Cerebellar cortex (tissue), 1 donor: Measurements from ENCODE around the gene RASGRP2.

Experiments used
- DNase-seq: peaks from one replicate; pipeline ENCODE4 v3.0.0-alpha.2; 2015; ENCODE audit warnings: low spot score

RASGRP2 gene

DNA sequence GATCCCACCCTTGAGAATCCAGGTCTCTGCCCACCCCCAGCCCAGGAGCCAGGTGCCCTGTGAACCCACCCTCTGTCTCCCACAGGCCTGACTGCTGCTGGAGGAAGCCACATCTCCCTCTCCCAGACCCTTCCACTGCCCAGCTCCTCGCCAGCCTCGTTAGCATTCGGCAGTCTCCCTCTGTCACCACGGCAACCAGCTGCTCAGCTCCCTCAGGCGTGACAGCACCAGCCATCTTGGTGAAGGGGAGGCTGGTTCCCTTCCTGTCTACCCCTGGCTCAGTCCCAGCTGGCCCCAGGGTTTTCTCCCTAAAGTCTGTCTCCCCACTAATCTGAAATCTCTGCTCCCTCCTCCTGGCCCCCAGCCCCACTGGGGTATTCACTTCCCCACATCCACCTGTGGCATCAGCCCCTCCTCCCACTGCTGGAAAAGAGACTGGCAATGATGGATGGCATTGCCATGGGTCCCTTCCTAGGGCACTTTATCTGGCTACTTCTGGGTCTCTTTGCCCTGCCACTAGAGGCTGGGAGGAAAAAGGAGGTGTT lies 49.0 kb downstream of the RASGRP2 start:
- no peak for DNase-seq

GRCh38 chr11:64694026-64694755 lies 49.8 kb downstream of the RASGRP2 start:
- DNase-seq = no peak

DNA sequence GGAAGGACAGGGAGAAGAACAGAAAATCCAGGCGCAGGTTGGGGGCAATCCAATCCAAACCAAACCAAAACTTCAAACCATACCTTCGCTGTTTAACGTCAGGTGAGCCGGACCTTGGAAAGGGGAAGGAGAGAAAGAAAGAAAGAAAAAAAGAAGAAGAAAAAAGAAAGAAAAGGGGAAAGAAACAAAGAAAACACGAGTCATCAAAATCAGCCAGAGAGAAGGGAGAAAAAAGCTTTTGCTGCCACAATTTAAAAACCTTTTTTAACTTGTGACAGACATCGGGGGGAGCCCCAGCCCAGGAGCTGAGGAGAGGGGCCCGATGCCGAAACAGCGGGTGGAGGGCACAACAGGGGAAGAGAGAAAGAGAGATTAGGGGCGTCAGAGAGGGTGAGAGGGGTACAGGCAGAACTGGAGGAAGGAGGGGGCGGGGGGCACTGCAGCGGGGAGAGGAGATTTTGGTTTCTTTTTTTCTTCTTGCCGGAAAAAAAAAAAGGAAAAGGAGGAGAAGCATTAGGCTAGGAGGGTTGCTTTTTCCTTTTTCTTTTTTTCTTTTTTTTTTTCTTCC lies 51.1 kb downstream of the RASGRP2 start:
- DNase-seq = no peak

- no peak for DNase-seq
Measured at GRCh38 chr11:64691543-64691942, 52.4 kb downstream of the RASGRP2 start.

GRCh38 chr11:64690235-64690634 lies 53.7 kb downstream of the RASGRP2 start:
- no peak for DNase-seq

DNA sequence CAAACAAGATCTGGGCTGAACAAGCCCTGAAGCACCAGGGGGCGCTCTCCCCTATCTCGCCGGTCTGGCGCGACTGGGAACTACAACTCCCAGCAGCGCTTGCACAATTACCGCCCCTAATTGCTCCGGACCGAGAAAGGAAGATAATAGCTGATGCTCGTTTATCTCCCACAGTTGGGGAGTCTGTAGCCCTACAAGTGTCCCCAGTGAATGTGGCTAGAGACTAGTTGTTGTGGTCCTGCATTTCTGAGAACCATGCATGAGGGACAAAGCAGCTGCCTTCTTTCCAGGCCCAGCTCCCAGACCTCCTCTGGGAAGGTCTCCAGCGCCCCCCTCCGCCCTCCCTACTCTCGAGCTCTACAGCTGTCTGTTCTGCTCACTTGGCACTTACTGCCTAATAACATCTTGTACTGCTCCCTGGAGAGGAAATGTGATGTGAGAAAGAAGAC lies 55.4 kb downstream of the RASGRP2 start:
- peak; percentile 91 for DNase-seq

DNA sequence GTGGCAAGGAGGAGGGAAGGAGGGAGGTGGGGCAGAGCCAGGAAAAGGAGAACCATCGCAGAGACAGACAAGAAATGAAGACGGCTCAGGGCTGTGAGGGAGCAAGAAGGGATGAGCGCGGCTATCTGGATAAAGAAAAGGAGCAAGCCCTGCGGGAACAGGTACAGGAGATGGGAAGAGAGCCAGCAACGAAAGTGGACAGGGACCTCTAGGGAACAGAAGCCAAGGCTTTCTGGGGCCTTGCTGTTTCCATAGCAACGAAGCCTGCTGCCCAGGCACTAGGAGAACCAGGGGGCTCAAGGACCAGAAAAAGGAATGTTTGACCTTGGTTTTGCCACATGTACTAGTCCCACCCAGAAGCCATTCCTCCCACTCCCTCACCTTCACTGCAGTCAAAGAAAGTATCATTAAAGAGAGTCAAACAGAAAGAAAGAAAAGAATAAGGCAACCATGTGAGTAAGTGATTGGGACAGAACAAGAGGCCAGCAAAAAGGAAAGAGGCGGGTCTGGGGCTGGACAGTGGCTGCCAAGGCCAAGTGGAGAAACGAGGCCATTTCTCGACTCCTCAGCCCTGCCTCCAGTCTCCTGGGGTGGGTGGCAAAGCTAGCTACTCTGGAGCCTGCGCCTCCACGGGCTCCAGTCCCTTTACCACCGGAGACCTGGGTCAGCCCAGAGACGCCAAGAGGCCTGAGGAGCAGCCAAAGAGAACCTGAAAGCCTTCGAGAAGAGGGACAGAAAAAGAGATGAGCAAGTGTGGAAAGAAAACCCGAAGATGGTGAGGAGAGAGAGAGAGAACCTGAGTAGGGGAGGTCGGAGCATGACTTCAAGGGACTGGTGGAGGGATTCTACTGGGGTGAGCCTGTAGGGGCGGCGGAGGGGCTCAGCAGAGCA lies 56.1 kb downstream of the RASGRP2 start:
- peak; percentile 79 for DNase-seq

DNA sequence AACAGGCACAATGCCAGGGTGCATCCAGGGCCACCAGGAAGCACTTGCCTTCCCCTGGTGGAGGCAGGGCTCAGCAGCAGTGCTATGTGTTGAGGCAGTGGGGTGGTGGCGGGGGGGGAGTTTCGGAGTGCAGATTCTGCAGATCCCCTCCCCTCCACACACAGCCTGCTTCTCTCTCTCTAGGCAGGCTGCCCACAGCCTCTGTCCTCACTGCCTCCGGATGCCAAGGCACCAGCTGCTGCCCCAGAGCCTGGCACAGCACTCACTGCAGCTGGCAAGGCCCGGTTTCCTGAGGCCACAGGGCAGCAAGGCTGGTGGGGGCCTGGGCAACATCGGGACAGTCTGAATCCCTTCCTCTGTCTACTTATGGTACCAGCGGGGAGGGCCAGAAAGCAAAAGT lies 56.7 kb downstream of the RASGRP2 start:
- DNase-seq = peak; percentile 50

DNA sequence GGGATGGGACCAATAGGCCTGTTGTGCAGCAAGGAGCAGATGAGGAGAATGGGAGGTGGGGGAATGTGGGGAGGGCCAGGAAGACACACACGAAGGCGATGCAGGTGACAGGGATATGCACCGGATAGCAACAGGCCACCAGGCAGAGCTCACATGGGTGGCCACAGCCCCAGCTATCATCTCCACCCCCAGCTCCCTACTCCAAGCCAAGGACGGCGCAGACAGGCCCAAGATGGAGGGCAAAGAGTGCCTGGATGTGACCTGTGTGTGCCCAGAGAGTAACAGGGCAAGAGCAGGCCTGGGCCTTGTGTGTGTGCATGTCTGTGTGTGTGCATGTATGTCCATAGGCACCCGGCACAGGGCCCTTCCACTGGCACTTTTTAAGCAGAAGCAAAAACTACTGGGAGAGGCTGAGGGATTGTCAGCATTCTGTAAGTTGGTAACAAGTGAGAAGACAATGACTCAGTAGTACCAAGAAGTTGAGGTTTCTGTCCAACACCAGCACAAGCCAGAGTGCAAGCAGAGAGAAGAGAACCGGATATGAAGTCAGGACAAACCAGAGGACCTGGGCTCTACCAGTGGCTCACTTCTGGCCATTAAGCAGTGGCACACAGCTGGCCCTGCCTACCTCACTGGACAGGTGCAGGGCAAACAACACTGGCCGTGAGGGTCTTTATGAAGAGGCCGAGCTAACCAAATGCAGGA lies 57.3 kb downstream of the RASGRP2 start:
- no peak for DNase-seq

GRCh38 chr11:64685536-64685935 lies 58.4 kb downstream of the RASGRP2 start:
- no peak for DNase-seq

DNA sequence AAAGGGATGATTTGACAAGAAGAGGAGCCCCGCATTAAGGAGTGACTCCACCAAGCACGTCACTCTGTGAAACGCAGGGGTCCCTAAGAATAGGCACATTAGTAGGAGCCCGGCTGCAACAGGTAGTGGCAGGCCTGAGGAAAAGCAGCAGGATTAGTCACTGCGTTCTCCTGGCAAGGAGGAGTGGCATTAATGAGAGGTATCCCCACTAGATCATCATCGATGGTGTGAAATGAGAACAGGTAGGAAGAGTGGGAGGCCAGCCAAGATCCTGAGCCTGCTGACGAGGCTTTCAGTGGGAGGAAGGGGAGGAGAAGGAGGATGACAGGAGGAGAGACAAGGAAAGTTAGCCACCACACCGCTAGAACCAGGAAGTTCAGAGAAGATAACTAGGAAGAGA lies 59.6 kb downstream of the RASGRP2 start:
- peak; percentile 39 for DNase-seq

DNA sequence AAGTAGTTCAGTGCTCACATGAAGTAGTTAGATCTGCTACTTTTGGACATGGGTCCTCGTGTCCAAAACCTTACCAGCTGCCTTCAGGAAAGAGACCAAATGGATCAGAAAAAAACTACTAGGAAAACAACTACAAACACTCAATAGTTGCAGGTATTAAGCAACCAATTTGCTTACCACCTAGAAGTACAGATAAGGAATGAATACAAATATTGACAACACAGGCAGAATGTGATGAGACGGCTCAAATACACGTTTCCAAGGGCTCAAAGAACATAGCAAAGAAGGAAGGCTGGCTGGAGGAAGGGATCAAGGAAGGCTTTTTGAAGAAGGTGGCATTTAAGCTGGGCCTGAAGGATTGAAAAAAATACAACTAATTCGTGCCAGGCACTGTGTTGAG lies 62.8 kb downstream of the RASGRP2 start:
- no peak for DNase-seq

- DNase-seq = no peak
Measured at GRCh38 chr11:64679846-64680245, 64.1 kb downstream of the RASGRP2 start.

GRCh38 chr11:64677441-64678023 lies 66.4 kb downstream of the RASGRP2 start:
- peak; percentile 85 for DNase-seq
